Skin of body (tissue), 3 donors: Measurements from ENCODE around the gene ITGB3. TPM values are rescaled to one million over a fixed set of nuclear protein-coding genes. Genes with fewer than 3 reads are reported as not detected.

Experiments
- DNase-seq: peaks from one replicate; lab custom pipeline; 2025; lab: John Stamatoyannopoulos, UW
- small RNA-seq: library from RNA; depleted of rRNA; stranded (forward); fragments of <200 nt; gene quantifications from one replicate; pipeline ENCODE3, GENCODE V24; 2014; ENCODE audit warnings: low replicate concordance
- total RNA-seq: library from RNA; depleted of rRNA; stranded (reverse); fragments of >200 nt; gene quantifications from one replicate; pipeline ENCODE4 v1.2.3, GENCODE V29; 2014

ITGB3 gene
- total RNA-seq, 1 donor from 2014 or later, result 11.6 TPM

- no peak for DNase-seq
Observed at GRCh38 chr17:47325176-47325575, 71.5 kb downstream of the ITGB3 start.

GRCh38 chr17:47330548-47330947, 76.9 kb downstream of the ITGB3 start:
- DNase-seq, result no peak

DNA sequence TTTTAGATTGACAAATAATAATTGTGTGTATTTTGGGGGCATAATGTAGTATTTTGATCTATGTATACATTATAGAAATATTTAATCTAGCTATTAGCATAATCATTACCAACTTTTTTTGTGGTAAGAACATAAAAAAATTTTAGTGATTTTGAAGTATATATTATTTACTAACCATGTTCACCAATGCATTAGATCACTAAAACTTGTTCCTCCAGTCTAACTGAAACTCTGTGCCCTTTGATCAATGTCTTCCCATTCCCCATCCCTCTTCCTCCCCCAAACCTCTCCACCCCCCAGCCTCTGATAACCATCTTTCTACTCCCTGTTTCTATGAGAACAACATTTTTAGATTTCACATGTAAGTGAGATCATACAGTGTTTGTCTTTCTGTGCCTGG, 78.7 kb downstream of the ITGB3 start:
- DNase-seq, result no peak

DNA sequence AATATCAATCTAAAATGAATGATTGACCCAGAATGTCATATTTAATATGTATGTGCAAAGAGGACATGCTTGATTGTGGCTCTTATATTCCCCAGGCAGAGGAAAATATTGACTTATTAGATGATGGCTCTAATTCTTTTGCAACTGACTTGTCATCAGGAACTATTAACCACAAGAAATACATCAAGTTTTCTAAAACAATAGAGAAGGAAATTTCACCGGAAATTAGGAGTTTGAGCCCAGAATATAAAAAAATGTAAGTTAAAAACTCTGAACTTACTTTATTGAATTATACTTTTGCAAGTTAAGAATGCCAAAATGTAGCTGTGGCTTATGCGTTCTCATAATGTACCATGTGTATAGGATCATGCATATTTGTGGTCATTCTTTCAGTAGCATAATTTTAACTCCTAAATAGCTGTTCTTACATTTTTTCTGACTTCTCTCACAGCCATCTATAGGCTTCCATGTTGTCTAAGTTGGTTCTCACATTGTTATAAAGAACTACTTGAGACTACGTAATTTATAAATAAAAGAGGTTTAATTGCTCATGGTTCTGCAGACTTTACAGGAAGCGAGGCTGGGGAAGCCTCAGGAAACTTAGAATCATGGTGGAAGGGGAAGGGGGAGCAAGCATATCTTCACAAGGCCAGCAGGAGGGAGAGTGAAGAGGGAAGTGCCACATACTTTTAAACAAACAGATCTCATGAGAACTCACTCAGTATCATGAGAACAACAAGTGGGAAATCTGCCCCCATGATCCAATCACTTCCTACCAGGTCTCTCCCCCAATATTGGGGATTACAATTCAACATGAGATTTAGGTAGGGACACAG, 81.7 kb downstream of the ITGB3 start:
- DNase-seq, result no peak

GRCh38 chr17:47338026-47338425, 84.4 kb downstream of the ITGB3 start:
- no peak for DNase-seq

DNA sequence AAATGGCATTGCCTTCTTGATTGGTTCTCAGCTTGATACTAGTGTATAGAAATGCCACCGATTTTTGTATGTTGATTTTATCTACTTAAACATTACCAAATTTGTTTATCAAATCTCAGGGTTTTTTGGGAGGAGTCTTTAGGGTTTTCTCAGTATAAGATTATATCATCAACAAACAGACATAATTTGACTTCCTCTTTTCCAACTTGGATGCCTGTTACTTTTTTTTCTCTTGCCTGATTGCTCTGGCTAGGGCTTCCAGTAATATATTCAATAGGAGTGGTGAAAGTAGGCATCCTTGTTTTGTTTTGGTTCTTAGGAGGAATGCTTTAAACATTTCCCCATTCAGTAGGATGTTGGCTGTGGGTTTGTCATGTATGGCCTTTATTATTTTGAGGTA, 99.2 kb downstream of the ITGB3 start:
- DNase-seq, result no peak

- no peak for DNase-seq
Observed at GRCh38 chr17:47358652-47359051, 105.0 kb downstream of the ITGB3 start.

Small RNA genes within 50 kb of the gene (small RNA-seq; reads per million reads assigned to genes)
- gene RNU7-186P, result not detected

Other genes starting within 250 kb of the ITGB3 start
- 71.5 TPM for gene CDC27, start 64.5 kb upstream of the ITGB3 start, total RNA-seq
- gene MYL4, start 44.5 kb upstream of the ITGB3 start, total RNA-seq, result 36.7 TPM
- 15.1 TPM for gene EFCAB13, start 70.1 kb downstream of the ITGB3 start, total RNA-seq